GM18861 (cell line): ENCODE measurements around the gene MAPK7.

ENCODE experiments used
- ATAC-seq: cut with Tn5 transposase; IDR thresholded peaks from one replicate; pipeline ENCODE4 v1.9.1; 2021; ENCODE audit not compliant: unreplicated experiment

The MAPK7 gene

DNA sequence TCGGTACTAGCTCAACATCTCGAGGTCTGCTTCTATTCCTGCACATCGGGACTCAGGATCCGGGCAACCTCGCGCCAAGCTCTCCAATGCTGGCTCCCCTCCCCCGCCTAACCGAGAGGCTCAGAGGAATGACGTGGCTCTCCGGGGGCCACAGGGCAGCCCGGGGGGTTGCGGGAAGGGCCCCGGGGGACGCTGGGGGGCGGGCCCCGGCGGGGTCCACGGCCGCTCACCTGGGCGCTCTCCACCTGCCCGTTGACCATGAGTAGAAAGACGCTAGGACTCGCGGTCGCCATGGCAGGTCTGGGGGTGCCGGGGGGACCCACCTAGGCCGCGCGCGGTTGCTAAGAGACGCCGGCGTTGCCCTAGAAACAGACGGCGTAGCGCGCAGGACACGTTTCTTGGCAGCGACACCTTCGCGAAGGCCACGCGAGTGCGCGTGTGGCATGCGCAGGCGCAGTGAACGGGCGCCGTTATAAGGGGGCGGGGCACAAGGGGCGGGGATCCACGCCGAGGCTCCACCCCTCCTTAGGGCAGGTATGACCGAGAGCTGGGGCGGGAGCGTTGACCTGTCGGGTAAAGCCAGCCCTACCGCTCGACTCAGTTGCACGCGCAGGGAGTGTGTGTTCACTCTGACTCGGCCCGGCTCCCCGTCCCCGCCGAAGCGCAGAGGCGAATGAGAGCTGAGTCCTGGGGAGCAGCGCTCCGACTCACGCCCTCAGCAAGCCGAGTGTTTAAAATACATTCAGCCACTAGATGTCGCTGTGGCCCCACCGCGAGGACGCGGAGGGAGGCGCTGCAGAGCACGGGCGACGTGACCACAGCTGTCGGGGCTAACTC, 15.8 kb upstream of the MAPK7 start, which contains the start of gene B9D1:
Gene B9D1 (minus strand): TSS at position 447 of the 837 bp plus-strand sequence. CDS start 154 bp downstream, at position 293.
- peak; percentile 74 for ATAC-seq

- no peak for ATAC-seq
These were observed 15.2 kb upstream of the MAPK7 start for GRCh38 chr17:19363114-19363438.

DNA sequence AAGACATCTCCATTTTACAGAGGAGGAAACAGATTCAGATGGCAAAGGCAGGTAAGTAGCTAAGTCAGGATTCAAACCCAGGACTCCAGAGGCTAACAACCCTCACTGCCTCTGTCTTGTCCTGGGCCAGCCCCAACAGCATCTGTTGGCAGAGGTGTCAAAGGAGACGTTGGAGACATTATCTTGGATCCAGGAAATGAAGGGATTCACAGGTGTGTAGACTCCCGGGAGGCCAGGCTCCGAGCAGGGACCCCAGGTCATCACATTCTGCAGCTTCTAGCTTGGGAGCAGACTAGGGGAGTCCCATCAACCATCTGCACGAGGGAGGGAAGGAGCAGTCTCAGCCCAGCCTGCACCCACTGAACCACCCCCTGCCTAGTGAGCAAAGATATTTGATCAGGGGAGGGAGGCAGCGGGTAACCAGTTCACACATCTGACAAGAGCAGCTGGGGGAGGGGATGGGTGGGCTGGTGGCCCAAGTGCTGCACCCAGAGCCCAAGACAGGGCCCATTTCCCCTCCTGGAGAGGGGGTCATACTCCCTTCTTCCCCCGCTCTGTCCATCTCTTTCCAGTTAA, 14.8 kb upstream of the MAPK7 start:
- no peak for ATAC-seq

DNA sequence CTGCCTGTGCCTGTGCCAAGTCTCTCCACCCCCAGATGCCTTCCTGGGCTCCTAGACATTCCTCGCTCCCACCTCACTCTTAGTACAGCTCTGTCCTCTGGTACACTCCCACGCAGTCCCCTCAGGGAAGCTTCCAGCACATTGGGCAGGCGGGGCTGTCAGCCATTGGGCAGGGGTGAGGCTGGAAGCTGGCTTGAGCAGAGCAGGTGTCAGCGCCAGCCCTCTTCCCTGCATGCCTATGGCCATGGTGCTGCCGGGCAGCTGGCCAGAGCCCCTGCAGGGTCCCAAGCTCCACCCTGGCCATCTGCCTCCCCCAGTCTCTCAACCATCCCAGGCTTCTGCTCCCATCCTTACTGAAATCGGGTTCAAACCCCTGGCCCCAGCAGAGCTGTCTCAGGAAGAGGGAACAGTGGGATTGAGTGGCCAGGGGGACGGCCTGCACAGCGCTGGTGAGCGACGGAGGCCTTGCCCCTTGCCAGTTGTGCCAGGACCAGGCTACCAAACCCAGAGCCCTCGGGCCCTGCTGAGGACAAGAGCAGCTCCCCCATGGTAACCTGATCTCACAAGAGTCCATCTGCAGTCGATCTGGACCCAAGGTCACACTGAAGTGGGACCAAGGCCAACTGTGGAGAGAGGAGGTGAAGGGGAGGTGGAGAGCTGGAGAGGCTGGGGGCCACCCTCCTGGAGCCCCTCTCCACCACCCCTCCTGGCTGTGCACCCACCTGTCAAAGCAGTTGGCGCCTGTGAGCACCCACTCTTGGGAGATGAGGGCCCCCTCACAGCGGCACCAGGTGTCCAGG, 13.4 kb upstream of the MAPK7 start:
- no peak for ATAC-seq

GRCh38 chr17:19365499-19365817, 12.8 kb upstream of the MAPK7 start:
- ATAC-seq, result no peak

- ATAC-seq, result no peak
These were observed 12.3 kb upstream of the MAPK7 start for GRCh38 chr17:19365833-19366636.

DNA sequence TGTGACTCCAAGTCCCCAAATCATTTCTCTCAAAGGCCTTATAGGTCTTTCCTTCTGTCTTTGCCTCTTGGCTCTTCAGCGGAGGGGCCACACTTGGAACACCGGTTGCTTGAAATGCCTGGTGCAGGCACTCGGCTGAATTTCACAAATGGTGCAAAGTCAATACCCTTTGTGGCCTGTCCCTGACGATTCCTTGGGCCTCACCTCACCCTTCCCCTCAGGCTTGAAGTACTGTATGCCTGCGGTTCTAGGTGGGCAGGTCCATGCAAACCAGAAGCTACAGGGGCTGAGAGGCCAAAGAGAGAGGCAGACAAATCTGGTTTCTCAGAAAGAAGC, 11.7 kb upstream of the MAPK7 start:
- no peak for ATAC-seq

DNA sequence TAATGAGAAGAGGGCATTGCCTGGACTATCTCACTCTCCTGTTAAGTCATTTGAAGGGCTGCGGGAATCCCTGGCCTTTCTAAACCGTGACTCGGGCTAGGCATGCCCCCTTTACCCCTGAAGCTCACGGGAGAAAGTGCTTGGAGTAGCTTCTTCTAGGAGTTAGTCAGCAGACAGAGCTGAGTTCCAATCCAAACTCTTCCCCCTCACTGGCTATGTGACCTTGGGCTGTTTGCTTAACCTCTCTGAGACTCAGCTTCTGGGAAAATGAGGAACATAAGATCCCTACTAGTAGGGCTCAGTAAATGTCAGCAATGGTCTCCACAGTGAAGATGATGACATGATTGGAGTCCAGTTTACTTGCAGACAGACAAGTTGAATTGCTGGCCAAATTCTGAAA, 10.1 kb upstream of the MAPK7 start:
- no peak for ATAC-seq

DNA sequence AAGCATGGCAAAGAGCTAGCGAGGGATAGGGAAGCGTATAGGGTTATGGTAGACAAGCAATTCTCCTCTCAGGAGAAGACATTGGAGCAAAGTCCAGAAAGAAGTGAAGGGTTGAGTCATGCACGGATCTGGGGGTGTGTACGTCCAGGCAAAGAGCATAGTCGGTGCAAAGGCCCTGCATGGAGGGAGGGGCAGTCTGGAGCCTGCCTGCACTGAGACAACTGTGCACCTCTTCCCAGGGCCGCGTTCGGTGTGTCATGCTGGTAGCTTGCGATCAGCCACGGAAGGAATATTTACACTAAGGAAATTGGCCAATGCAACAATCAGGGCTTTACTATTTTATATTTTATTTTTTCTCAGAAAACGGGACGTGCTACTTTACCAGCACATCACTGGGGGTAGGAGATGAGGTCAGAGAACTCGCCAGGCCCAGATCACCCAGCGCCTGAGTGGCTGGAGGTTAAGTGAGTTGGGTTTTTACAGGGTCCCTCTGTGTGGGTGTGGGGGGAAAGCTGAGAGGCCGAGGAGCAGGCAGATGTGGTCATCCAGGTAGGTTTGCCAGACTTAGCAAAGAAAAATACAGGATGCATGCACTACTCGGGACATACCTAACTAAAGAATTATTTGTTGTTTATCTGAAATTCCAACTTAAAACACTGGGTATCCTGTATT, 9.1 kb upstream of the MAPK7 start:
- no peak for ATAC-seq

GRCh38 chr17:19369846-19370492, 8.3 kb upstream of the MAPK7 start:
- ATAC-seq, result no peak

DNA sequence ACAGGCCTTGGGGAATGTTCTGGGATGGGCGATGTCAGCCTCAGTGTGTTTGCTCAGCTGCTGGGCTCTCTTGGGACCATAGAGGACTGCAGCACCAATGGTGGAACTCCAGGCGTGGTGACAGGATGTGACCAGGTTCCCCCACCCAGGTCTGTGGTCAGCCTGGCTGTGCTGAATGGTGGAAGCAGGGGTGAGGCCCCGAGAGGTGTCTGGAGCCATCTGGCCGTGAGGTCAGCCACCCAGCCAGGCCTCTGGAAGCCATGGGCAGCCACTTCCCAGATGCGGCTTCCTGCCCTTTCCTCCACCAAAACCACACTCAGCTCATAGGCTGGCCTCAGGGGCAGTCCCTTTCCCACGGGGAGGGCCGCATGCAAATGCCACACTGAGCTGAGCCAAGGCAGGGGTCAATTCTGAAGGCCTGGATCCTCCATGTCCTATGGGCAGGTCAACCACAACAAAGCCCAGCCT, 7.8 kb upstream of the MAPK7 start:
- ATAC-seq, result no peak

GRCh38 chr17:19371259-19372010, 6.9 kb upstream of the MAPK7 start:
- ATAC-seq, result no peak

DNA sequence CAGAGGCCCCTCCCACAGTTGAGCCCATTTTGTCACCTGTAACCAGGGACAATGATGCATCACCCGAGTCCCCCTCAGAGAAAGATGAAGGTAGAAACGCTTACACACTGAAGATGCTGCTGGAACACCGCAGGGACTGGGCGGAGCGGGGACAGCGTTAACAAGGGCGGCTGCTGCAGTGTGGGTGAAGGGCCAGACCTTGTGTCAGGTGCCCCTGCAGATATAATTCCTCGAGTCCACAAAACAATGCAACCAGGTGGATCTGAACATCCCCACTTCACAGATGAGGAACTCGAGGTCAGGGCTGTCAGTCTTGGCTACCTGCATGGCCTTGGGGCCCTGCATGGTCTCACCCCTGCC, 6.3 kb upstream of the MAPK7 start:
- no peak for ATAC-seq

GRCh38 chr17:19372439-19372838, 5.9 kb upstream of the MAPK7 start:
- ATAC-seq, result no peak

GRCh38 chr17:19372866-19373504, 5.3 kb upstream of the MAPK7 start:
- no peak for ATAC-seq

GRCh38 chr17:19374136-19374535, 4.2 kb upstream of the MAPK7 start:
- ATAC-seq, result no peak

DNA sequence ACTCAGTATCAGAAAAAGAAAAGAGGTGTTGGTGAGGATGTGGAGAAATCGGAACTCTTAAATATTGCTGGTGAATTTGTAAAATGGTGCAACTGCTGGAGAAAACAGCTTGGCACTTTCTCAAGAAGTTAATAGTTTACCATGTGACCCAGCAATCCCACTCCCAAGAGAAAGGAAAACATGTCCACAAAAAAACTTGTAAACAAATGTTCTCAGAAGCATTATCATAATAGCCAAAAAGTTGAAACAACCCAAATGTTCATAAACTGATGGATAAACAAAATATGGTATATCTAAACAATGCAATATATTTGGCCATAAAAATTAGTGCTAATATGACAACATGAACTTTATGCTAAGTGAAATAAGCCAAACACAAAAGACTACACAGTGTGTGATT, 2.6 kb upstream of the MAPK7 start:
- no peak for ATAC-seq

GRCh38 chr17:19376811-19377210, 1.5 kb upstream of the MAPK7 start:
- ATAC-seq, result no peak
